Subcutaneous adipose tissue (tissue), 4 donors: Measurements from ENCODE around the gene NMU. TPM values are rescaled to one million over a fixed set of nuclear protein-coding genes. Genes with fewer than 3 reads are reported as not detected.

Experiments
- total RNA-seq, 4 donors: library from RNA; depleted of rRNA; stranded (reverse); fragments of >200 nt; gene quantifications; one replicate each; pipeline ENCODE4 v1.1.0, GENCODE V29; 2016
- TF ChIP-seq, protein P1 (sequence below): fragments of 450-650 bp; IDR thresholded peaks from one replicate; pipeline ENCODE4 v1.5.1; 2016; ENCODE audit warnings: low read depth, mild to moderate bottlenecking, control low read depth, antibody characterized with exemption, moderate library complexity

NMU gene
- total RNA-seq, 4 donors from 2014 or later, result not detected

DNA sequence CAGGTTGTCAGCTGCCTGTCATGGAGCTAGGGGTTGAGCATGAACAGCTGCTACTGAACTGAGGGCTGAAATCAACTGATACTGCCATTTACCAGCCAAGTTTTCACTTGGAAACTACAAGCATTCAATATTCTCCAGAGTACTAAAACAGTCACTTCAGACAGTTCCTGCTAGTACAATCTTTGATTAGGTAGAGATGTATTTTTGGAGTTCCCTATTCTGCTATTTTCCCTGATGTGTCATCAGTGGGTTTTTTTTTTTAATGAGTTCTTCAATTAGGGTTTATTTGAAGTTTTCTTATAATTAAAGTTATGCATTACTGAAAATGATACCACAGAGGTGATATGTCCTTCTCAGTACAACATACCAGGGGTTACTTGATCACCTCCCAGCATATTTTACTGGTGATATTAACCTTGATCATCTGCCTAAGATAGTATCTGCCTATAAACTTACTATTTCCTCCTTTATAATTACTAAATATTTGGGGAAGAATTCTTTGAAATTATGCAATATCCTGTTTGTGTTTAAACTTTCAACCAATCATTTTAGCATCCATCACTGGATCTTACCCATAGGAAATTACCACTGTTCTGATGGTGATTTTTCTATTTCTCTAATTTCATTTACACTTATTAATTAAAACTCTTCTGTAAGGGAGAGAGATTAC is 57.6 kb downstream of the NMU start:
- TF ChIP-seq, protein P1, sequence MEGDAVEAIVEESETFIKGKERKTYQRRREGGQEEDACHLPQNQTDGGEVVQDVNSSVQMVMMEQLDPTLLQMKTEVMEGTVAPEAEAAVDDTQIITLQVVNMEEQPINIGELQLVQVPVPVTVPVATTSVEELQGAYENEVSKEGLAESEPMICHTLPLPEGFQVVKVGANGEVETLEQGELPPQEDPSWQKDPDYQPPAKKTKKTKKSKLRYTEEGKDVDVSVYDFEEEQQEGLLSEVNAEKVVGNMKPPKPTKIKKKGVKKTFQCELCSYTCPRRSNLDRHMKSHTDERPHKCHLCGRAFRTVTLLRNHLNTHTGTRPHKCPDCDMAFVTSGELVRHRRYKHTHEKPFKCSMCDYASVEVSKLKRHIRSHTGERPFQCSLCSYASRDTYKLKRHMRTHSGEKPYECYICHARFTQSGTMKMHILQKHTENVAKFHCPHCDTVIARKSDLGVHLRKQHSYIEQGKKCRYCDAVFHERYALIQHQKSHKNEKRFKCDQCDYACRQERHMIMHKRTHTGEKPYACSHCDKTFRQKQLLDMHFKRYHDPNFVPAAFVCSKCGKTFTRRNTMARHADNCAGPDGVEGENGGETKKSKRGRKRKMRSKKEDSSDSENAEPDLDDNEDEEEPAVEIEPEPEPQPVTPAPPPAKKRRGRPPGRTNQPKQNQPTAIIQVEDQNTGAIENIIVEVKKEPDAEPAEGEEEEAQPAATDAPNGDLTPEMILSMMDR, result no peak

DNA sequence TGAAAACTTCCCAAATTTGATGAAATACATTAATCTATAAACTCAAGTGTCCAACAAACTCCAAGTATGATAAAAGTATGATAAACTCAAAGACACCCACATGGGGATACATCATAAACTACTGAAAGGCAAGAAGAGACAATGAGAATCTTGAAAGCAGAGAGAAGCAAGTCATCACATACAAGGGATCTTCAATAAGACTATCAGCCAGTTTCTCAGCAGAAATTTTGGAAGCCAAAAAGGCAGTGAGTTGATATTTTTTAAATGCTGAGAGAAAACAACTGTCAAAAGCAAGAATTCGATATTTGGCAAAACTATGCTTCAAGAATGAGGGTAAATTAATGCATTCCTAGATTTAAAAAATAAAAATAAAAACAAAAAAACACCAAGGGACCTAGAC is 60.6 kb downstream of the NMU start:
- TF ChIP-seq, protein P1, result no peak

GRCh38 chr4:55574252-55574651 is 61.8 kb downstream of the NMU start:
- TF ChIP-seq, protein P1, result no peak

DNA sequence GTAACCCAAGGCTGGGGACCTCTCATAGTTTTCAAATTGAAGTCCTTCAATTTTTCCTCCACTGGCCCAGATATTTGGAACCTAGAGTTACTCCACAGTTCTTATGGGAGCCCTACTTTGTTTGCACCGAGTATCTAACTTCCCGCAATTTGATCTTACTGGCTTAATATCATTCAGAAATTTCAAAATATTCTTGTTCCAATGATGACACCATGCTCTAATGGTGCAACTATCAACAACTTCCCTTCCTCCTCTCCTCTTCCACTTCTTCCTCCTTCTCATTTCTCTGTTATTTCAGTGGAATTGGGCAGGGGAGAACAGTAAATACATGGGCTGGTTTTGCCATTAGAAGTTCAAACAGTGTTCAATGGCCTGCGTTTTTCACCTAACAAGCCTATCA is 64.3 kb downstream of the NMU start:
- TF ChIP-seq, protein P1, result no peak

DNA sequence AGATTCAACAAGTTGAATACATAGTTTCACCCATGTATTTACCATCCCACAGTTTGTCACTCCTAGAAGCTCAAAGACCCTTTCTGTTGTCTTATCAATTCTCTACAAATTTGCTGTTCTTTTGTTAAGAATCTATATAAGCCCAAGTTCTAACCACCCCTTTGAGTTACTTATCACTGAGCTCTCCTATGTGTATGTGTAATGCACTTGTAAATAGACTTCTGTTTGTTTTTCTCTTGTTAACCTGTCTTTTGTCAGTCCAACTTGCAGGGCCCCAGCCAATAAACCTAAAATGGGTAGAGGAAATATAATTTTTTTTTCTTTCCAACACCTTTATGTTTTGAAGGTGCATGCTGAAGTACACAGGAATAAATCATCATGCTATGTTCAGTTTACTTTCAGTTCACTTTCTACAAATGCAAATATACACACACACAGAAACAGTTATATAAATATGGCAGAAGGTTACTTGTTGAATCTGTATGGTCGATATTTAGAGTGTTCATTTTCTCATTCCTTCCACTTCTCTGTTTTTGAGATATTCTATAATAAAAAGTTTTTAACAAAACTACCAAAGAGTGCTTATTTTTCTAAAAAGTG is 67.1 kb downstream of the NMU start:
- TF ChIP-seq, protein P1, result no peak

GRCh38 chr4:55561889-55562288 is 74.2 kb downstream of the NMU start:
- TF ChIP-seq, protein P1, result no peak

DNA sequence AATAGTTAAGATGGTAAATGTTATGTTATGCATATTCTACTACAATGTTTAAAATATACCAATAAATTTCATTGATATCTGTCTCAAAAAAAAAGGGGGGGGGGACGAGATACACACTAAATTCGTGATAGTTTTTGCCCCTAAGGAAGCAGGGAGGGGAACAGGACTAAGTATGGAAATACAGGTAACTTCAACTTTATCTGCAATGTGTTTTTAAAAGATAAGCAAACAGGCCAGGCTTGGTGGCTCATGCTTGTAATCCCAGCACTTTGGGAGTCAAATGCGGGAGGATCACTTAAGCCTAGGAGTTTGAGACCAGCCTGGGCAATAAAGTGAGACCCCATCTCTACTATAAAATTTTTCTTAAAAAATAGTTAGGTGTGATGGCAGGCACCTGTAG is 76.0 kb downstream of the NMU start:
- TF ChIP-seq, protein P1, result no peak
